Neural progenitor cell (in vitro differentiated cells): ENCODE results near the gene CNEP1R1.

Experiments
- EZH2phosphoT487 ChIP-seq: fragments of 200-600 bp; sonication (generic); IDR thresholded peaks from 2 replicates; pipeline ENCODE4 v1.6.1; 2017; ENCODE audit warnings: antibody characterized with exemption
- TF ChIP-seq, protein P1 (sequence below): fragments of 200-600 bp; sonication (generic); IDR thresholded peaks from 2 replicates; pipeline ENCODE4 v1.5.1; 2017; ENCODE audit warnings: antibody characterized with exemption, mild to moderate bottlenecking

DNA sequence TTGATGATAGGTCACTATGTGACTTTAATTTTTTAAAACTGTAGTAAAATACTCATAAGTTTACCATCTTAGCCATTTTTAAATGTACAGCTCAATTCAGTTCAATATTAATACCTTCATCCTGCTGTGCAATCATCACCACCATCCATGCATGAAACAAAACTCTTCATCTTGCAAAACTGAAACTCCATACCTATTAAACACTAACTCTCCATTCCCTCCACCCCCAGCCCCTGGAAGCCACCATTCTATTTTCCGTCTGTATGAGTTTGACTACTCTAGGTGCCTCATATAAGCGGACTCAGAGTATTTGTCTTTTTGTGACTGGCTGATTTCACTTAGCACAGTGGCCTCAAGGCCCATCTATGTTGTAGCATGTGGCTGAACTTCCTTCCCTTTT is 9.4 kb upstream of the CNEP1R1 start:
- TF ChIP-seq, protein P1, sequence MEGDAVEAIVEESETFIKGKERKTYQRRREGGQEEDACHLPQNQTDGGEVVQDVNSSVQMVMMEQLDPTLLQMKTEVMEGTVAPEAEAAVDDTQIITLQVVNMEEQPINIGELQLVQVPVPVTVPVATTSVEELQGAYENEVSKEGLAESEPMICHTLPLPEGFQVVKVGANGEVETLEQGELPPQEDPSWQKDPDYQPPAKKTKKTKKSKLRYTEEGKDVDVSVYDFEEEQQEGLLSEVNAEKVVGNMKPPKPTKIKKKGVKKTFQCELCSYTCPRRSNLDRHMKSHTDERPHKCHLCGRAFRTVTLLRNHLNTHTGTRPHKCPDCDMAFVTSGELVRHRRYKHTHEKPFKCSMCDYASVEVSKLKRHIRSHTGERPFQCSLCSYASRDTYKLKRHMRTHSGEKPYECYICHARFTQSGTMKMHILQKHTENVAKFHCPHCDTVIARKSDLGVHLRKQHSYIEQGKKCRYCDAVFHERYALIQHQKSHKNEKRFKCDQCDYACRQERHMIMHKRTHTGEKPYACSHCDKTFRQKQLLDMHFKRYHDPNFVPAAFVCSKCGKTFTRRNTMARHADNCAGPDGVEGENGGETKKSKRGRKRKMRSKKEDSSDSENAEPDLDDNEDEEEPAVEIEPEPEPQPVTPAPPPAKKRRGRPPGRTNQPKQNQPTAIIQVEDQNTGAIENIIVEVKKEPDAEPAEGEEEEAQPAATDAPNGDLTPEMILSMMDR = no peak
- TF ChIP-seq EZH2phosphoT487 = no peak
